Measurements from ENCODE around the gene TBL2.
"Not testable (repeated sequence)": the region's sequence is repeated elsewhere in the genome, so short reads cannot be mapped to it uniquely, and the experiment has no call there.

TBL2 gene

DNA sequence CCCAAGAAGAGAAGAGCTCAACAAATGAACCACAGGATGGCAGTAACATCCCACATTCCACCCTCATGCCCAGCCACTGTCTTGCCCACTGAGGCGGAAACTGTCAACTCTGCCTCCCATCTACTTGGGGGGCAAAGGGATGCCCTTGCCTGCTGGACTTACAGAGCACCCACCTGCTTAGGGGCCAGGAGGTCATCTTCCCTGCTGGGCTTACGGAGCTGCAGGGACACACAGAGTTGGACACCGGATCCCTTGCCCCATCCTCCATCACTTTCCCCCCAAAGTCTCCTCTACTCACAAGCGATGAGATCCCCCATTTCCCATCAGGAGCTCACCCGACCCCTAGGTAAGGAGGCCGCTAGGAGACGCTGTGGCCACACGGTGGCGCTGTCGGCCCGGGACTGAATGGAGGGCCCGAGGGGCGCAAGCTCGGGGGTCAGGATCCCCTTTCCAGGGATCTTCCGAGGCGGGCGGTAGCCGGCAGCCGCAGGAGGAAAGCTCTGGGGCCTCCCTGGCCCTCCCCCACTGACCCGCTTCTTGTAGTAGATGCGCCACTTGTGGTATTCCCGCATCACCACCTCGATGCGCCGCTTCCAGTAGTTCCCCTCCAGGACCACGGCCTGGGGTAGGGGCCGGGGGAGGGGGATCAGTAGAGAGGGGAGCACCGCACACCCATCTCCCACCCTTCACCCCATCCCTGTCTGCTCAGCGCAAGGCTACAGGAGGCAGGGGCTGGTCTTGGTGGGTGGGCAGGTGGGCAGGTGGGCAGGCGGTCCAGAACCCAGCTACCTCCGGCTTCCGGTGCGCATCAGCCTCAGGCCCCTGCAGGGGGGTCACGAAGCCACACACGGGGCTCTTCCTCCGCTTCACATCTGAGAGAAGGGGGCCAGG, 28.7 kb upstream of the TBL2 start:
- DNase-seq: peak; percentile 71

DNA sequence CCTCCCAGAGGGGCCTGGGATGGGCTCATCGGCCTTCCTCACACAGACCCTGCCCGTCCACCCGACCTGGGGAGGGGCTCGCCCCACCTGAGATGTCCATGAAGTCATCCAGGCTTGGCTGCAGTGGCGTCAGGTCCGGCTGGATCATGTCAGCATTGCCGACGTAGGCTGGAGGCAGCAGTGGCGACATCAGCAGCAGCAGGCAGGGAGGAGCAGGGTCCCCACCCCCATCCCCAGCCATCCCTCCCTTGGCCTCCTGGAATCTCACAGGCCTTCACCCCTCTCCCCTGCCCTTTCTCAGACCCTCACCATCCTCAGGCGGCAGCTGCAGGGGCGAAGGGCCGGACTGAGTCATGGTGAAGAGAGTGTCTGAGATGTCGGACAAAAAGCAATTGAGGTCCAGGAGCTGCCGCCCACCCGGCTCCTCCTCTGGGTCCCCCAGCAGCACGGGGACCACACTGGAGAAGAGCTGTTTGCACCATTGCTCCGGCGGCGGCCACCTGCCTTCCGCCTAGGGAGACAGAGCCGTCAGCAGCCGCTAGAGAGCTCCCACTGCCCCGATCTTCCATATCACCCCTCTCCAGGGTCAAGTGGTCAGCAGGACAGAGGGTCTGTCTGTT, 27.3 kb upstream of the TBL2 start:
- DNase-seq: no peak

DNA sequence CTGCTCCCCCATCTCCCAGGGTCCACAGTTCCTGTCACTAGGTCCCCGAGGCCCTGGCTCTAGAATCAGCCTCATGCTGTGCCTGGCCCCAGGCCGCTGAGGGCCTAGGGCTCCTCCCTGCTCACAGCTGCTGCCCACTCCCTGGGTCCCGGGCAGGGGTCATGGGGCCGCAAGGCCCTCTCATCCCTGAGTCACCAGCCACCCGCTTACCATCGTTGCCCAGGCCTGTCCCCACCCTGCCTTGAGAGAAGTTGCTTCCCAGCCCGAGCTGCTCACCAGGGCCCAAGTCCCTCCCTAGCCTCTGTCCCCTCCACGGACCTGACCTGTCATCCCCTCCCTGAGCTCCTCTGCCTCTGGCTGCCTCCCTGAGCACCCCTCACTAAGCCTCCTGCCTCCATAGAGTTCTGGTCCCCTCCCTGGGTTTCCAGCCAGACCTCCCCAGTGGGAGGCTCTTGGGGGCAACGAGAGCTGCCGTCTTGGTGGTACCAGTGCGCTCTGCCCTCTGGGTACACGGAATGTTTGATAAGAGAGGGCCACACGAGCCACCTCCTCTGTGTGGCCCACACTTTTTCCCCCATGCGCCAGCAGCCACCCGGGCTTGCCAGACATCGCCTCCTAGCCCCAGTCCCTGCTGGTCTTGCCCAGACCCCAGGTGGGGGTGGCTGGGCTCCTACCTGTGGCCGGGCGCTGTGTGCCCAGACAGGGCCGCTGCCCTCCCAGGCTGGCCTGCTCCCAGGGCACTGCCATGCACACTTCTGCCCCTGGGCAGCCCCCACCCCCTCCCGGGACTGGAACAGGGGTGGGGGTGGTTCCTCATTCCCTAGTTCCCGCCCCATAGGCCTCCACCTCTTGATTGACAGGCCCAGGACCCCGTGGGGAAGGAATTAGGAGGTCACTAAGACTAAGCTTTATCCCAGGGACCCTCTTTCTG, 24.6 kb upstream of the TBL2 start:
- no peak for DNase-seq

- DNase-seq: no peak
Measured at GRCh38 chr7:73599916-73600315, 21.5 kb upstream of the TBL2 start.

GRCh38 chr7:73599151-73599882, 20.9 kb upstream of the TBL2 start:
- DNase-seq: no peak

DNA sequence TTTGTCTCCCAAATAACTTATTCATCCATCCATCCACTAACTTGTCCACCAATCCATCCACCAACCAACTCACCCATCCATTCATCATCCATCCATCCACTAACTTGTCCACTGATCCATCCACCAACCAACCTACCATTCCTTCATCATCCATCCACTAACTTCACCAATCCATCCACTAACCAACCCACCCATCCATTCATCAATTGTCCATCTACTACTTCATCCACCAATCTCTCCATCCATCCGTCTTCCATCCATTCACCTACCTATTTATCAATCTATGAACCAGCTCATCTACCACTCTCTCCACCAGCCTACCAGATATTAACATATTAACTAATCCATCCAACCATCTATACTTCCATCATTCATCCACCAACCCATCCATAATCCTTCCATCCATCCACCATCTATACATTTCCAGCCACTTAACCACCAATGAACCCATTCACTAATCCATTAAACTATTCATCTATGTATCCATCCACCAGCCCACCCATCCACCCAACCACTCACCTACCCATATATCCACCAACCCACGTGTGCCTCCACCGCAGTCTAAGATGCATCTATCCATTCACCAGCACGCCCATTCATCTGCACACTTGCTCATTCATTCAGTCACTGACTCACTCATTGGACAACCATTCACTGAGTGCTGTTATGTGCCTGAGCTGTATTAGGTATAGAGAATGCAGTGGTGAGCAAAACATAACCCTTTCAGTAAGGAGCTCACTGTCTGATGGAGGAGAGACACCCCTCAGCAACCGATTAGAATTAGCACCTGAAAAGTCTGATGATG, 19.8 kb upstream of the TBL2 start:
- no peak for DNase-seq

DNA sequence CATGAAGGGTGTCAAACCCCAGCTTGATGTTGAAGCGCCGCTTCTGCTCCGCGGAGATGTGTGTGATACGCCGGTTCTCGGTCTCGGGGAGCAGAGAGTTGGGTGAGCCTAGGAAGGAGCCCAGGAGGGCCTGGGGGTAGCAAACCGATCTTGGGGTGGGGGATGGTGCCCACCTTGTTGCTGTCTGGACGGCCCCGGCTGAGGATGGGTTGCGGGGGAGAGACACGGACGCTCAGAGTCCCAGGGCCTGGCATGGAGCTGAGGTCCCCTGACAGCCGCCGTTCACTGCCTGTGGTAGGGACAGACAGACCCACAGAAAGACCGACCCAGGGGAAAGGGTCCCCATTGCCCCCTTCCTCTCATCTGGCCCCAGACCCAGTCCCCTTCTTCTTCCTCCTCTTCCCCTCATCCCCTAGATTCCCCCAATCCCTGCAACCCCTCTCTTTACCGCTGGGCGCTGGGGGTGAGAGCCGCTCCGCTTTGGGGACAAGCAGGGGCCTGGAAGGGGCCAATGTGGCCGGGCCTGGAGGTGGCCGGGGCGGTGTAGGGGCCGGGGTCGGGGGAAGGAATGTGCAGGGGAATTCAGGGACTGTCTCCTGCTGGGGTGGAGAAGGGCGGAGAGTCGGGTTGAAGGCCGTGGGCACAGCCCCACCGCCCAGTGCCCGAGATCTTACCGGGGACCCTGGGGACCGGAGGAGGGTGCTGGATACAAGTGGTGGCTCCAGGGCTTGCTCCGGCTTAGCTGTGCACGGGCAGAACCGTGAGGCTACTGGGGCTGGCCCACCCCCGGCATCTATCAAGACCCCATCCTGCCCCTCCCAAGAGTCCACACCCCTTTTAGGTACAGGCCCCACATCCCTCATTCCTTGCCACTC, 18.0 kb upstream of the TBL2 start:
- DNase-seq: no peak

DNA sequence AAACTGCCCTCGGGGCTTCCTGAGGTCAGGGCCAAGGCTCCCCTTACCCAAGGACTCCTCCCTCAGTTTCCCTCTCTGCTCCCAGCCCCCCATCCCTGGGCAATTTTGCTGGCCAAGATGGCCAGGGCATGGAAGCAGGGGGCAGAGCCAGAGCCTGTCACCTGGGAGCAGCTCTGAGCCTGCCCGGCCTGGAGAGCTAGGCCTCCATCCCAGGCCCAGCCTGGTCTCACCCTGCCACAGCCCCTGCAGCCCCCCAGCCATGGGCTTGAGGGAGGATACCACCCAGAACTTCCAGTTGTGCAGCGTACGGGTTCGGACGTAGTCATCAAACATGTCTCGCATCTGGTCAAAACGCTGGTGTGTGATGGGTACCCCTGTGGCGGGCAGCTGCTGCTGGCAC, 17.0 kb upstream of the TBL2 start:
- DNase-seq: no peak

- DNase-seq: no peak
Measured at GRCh38 chr7:73593207-73594045, 15.0 kb upstream of the TBL2 start.

DNA sequence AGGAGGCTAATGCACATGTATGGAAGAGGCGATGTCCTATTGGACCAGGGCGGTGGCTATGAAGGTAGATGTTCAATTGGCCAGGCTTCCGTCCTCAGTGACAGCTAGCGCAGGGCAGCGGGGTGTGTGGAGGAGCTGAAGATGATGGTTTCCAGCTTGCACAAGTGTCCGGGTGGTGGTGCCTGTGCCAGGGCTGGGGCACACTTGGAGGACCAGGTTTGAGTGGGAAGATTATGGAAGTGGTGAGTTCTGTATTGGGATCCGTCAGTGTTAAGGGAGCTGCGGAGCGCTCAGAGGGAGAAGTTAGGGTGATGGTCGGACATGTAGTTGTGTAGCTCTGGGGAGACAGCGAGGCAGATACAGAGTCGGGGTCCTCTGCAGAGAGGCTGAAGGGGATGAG, 8.5 kb upstream of the TBL2 start:
- DNase-seq: no peak

DNA sequence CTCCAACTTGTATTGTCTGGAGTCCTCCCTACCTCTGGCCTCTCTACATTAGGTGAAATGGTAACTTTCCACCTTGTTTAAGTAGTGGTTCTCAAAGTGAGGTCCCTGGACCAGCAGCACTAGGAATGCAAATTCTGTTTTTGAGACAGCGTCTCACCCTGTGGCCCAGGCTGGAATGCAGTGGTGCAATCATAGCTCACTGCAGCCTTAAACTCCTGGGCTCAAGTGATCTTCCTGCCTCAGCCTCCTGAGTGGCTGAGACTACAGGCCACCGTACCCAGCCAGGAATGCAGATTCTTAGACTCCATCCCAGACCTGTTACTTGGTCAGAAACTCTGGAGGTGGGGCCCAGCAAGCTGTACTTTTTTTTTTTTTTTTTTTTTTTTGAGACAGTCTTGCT, 6.8 kb upstream of the TBL2 start:
- DNase-seq: no peak

GRCh38 chr7:73582664-73583202, 4.4 kb upstream of the TBL2 start:
- DNase-seq: no peak

DNA sequence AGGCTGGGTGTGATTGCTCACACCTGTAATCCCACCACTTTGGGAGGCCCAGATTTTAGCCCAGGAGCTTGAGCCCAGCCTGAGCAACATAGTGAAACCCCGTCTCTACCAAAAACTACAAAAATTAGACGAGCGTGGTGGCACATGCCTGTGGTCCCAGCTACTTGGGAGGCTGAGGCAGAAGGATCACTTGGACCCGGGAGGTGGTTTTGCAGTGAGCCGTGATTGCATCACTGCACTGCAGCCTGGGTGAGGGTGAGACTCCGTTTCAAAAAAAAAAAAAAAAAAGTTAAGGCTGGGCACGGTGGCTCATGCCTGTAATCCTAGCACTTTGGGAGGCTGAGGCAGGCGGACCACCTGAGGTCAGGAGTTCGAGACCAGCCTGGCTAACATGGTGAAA, 2.6 kb upstream of the TBL2 start:
- not testable (repeated sequence) for DNase-seq

DNA sequence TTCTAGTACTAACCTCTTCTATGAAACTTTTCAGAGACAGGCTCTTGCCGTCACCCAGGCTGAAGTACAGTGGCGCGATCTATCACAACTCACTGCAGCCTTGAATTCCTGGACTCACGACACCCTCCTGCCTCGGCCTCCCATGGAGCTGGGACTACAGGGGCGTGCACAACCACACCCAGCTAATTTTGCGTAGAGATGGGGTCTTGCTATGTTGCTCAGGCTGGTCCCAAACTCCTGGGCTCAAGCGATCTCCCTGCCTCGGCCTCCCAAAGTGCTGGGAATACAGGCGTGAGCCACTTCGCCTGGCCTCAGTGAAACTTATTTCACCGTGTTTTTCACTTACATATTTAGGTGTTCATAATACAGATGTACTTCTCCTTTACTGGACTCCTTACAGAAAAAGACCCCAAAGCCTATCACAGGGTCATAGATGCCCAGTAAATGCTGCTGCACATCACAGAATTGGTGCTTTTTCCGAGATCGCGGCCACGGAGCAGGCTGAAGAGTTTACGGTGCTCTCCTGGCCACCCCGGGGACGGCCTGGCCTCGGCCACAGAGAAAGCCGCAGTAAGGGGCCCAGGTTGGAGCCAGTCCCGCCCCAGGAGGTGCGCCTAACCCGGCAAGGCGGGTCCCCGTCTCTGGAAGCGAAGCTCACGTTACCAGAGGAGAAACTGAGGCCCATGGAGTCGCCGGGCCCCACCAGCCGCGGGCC, 595 bp downstream of the TBL2 start:
- no peak for DNase-seq

- no peak for DNase-seq
Measured at GRCh38 chr7:73573791-73574190, 4.6 kb downstream of the TBL2 start.

DNA sequence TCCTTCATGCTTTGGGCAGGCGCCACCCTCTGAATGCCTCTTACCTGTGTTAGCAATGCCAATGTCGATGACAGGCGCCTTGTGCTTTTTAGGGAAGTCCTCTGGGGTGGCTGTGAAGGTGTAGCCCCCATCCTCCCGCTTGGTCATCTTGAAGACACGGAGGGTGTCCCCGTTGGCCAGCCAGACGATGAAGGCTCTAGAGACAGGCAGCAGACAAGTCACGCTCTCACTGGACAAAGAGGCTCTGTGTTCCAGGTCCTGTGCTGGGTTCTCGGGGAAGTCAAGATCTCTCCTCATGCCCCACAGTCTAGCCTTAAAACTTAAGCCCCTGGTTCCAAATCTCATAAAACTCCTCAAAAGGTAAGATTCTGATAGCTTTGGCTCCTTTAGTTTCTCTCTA, 5.1 kb downstream of the TBL2 start:
- DNase-seq: no peak

- DNase-seq: no peak
Measured at GRCh38 chr7:73572767-73573186, 5.6 kb downstream of the TBL2 start.

DNA sequence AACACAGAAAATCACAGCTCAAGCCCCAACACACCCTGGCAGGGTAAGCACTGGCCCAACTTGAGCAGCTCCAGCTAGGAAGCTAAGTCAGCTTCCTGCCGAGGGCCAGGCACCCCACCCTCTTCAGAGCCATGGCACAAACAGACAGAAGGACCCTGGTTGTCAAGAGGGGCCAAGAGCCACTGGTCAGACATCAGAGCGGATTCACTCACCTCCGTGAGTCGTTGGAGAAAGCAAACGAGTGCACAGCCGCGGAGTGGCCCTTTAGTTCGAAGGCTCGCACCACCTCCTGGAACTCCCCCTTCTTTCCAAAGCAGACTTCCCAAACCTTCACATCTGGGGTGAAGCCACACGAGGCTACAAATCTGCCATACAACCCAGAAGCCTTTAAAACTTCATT, 7.4 kb downstream of the TBL2 start:
- no peak for DNase-seq

DNA sequence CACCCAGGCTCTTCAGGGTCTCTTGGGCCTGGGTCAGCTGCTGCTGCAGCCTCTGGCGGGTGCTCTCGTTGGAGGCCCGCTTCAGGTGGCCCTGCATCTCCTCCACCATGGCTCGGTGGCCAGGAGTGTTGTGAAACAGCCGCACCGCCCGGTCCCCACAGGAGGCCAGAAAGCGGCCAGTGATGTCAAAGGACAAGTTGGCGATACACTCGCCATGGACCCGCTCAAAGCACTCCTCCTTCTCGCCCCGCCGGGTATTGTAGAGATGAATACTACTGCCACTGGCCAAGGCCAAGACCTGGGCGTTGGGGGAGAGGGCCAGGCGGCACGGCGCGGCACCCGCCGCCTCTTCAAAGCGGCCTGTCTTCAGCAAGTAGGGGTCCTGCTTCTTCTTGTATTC, 7.9 kb downstream of the TBL2 start:
- no peak for DNase-seq

All from effector CD4-positive, alpha-beta T cell (primary cell).